T-helper 1 cell treated with Interleukin-12 subunit alpha and Interleukin-12 subunit beta and Interleukin-4 antibody, amounts not matched to agents 30 μg/mL and 1 μg/mL, for 36 hours (primary cell): ENCODE data around the gene MX2.

Source experiments
- H3K27ac Mint-ChIP-seq: one replicate; pipeline ENCODE4 v1.8.0; 2021; ENCODE audit warnings: mild to moderate bottlenecking, mixed read lengths
- H3K27me3 Mint-ChIP-seq: one replicate; pipeline ENCODE4 v1.8.0; 2021; ENCODE audit warnings: low read depth, mixed read lengths
- H3K36me3 Mint-ChIP-seq: one replicate; pipeline ENCODE4 v1.8.0; 2021; ENCODE audit warnings: low read depth, mixed read lengths
- H3K4me1 Mint-ChIP-seq: one replicate; pipeline ENCODE4 v1.8.0; 2021; ENCODE audit warnings: low read depth, mixed read lengths
- H3K4me3 Mint-ChIP-seq: one replicate; pipeline ENCODE4 v1.8.0; 2021; ENCODE audit warnings: mild to moderate bottlenecking, moderate library complexity, mixed read lengths
- H3K9me3 Mint-ChIP-seq: one replicate; pipeline ENCODE4 v1.8.0; 2021; ENCODE audit warnings: mixed read lengths

MX2 gene

DNA sequence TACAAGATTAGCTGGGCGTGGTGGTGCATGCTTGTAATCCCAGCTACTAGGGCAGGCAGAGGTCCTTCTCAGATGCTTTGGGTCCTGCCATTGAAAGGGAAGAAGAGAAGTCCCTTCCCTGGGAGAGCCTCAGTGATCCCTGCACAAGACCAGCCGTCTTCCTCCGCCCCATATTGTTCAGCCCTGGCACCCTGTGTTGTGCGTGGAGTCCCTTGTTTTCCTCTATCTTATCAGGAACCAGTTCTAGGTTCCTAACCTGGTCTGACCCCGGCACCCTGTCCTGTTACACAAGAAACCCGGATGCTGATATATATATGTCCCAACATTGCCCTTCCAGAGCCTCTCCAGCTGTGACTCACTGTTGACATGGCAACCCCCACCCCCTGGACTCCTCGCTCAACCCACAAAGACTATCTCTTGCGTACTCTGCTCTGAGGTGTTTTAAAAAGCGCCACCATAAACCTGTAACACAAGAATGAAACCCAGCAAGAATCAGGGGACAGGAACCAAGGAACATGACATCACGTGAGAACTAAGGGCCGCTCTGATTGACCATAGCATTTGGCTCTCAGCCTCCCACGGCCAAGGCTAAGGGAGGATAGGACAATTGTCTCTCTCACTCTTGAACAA is 4.8 kb downstream of the MX2 start:
- no peak overlapping the region for H3K4me3 Mint-ChIP-seq

GRCh38 chr21:41367301-41367944 is 5.6 kb downstream of the MX2 start:
- Mint-ChIP-seq H3K36me3 (peaks cover 46% of the 10 kb centered on the region), H3K4me1 (peaks cover 71% of the 10 kb centered on the region), H3K9me3 (no peaks in the 10 kb centered on the region), H3K4me3 (no peak overlapping the region), H3K27me3 (no peaks in the 10 kb centered on the region), H3K27ac (peak overlapping the region; percentile 23)

More for the DNA sequence above, 4.8 kb downstream of the MX2 start:
- H3K4me1 Mint-ChIP-seq, result peaks cover 77% of the 10 kb centered on the region
- H3K9me3 Mint-ChIP-seq, result no peaks in the 10 kb centered on the region
- no peaks in the 10 kb centered on the region for H3K27me3 Mint-ChIP-seq
- no peak overlapping the region for H3K27ac Mint-ChIP-seq
- peaks cover 49% of the 10 kb centered on the region for H3K36me3 Mint-ChIP-seq

DNA sequence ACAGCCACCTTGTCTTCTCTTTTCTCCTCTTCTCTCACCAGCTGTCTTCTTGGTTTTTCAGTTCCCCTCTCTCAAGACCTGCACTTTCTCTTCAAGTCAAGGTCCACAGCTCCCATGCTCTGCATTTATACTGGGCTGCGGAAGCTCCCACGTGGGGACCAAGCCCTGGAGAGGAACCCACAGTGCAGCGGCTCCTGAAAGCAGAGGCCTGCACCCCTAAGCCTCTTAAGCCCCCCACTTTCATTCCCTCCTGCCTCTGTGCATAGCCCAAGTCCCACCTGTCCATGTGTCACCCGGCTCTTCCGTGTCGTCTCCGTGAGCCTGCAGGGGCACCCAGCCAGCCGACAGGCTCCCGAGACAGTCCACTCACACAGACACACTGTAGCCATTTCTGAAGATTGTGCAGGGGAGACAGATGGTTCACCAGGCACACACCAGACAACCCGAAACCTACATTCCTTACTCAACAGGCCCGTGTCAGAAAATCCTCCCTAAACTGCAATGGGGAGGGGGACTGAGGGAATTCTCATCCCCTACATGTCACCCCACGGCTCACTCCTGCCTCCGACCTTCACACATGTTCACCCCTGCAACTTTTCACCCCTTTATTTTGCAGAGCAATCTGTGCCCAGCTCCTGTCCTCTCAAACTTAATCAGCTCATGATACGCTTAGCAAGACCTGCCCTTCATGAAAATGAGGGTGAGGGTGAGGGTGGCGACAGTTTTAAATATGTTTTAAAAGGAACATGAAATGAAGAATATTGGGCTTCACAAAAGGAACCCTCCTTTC is 6.3 kb downstream of the MX2 start:
- no peak overlapping the region for H3K4me3 Mint-ChIP-seq
- peaks cover 71% of the 10 kb centered on the region for H3K4me1 Mint-ChIP-seq
- peaks cover 42% of the 10 kb centered on the region for H3K36me3 Mint-ChIP-seq
- peak overlapping the region; percentile 23 for H3K27ac Mint-ChIP-seq
- no peaks in the 10 kb centered on the region for H3K9me3 Mint-ChIP-seq
- no peaks in the 10 kb centered on the region for H3K27me3 Mint-ChIP-seq

- H3K27ac Mint-ChIP-seq, result peak overlapping the region; percentile 83
- H3K4me1 Mint-ChIP-seq, result peaks cover 67% of the 10 kb centered on the region
- H3K27me3 Mint-ChIP-seq, result no peaks in the 10 kb centered on the region
- H3K36me3 Mint-ChIP-seq, result peaks cover 37% of the 10 kb centered on the region
- peak overlapping the region; percentile 74 for H3K4me3 Mint-ChIP-seq
- no peaks in the 10 kb centered on the region for H3K9me3 Mint-ChIP-seq
Measured at GRCh38 chr21:41368735-41369104, 6.9 kb downstream of the MX2 start.

DNA sequence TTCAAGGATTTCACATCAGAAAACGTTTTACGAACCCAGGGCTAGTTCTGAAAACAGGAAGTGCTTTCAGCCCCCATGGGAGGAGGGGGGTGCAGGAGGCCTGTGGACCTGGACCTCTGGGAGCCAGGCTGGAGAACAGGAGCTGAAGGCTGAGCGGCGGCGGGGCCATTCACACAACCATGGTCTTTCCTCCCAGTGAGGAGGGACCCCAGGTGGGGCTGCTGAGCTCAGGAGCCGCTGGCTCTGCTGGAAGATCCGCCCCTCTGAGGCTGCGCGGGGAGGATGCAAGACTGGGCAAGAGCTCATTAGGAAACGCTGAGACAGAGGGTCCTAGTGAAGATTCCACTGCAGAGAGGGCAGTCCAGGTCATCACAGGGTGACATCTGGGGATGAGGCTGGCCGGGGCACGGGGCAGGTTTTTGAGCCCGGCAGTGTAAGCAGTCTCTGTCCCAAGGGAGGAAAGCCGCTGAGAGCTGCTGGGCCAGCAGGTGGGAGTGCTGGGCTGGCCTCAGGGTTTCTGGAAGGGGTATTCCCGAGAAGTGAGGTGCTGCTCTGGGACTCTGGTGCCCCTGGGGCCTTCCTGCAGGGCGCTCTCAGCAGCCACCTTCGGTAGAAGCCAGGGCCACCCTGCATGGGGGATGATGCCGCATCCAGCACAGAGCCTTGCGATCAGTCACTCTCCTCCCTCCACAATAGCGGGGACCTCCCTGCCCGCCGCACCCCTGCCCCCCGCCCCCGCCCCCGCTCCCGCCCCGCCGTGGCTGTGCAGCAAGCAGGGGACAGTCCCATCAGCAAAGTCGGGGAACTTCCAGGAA is 7.5 kb downstream of the MX2 start:
- no peaks in the 10 kb centered on the region for H3K9me3 Mint-ChIP-seq
- no peaks in the 10 kb centered on the region for H3K27me3 Mint-ChIP-seq
- H3K4me3 Mint-ChIP-seq, result peak overlapping the region; percentile 74
- peaks cover 36% of the 10 kb centered on the region for H3K36me3 Mint-ChIP-seq
- H3K4me1 Mint-ChIP-seq, result peaks cover 65% of the 10 kb centered on the region
- H3K27ac Mint-ChIP-seq, result peak overlapping the region; percentile 83

DNA sequence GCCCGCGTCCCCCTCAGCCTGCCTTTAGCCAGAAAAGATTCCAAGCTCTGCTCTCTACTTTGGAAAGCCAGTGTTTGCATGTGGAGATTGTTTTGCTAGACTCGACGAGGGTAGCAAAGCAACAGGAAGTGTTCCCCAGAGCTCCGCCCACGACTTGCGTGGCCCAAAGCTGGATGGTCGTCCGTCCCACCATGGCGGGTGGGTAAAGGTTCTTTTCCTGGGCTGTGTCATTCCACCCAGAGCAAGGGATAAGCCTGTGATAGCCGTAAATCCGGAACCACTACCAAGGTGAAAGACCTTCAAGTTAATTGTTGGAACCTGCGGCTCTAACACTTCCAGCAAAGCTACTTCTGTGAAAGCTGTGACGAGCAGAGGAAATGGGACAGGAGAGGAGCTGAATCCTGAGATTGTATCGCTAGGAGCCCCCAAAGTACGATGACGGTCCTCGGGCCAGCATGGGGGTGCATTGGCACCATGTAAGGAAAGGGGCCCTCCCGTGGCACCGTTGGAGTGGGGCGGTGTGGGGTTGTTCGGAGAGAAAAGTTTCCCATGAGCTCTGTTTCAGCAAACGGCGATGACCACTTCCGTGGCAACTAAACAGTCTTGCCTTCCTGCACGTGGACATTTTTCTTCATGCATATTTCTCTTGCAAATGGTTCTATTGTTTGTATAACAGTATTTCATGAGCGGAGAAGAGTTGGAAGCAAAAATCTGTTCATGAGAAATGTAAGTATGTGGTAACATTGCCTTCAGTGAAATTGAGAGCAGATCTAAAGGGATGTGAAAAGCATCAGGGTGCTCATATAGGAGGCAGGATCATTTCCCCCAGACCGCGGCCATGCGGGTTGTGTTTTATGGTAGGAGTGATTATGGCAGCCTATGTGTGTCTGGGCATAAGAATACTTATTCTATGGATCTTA is 8.4 kb downstream of the MX2 start:
- peak overlapping the region; percentile 83 for H3K27ac Mint-ChIP-seq
- no peaks in the 10 kb centered on the region for H3K27me3 Mint-ChIP-seq
- peaks cover 34% of the 10 kb centered on the region for H3K36me3 Mint-ChIP-seq
- no peaks in the 10 kb centered on the region for H3K9me3 Mint-ChIP-seq
- H3K4me3 Mint-ChIP-seq, result peak overlapping the region; percentile 58
- peaks cover 65% of the 10 kb centered on the region for H3K4me1 Mint-ChIP-seq

DNA sequence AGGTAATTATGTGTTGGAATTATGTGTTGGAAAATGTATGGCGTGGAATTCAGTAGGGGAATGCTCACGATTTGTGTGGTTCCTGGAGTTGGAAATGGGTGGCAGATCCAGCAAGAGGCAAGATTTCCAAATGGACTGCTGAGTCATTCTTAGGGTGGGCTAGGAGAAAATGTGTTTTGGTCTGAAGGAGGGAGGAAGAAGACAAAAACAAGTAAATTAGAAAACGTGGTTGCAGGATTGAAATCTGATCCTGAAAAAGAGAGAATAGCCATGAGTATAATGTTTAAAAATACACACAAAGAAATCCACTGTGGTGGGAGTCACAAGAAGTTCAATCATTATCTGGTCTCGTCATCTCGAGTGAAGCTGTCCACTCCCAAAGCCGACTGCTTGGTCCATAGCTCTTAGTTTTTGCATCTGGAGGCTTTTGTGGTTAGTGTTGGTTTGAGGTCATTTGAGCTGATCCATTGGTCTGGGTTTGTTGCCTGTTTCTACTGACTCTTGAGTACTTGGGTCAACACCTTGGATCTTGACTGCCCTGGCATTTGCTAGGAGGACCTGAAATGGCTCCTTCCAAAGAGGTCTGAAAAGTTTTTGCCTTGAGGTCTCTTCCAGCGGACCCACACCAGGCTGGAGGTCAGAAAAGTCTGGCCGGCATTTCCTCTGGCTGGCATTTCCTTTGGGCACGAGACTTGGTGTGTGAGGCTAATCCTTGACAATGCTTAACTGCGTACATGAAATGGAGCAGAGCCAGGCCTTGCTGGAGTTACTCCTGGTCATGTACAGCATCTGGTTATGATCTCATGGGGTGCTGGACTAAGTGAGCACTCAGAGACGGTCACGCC is 9.2 kb downstream of the MX2 start:
- H3K36me3 Mint-ChIP-seq, result peaks cover 25% of the 10 kb centered on the region
- H3K27me3 Mint-ChIP-seq, result no peaks in the 10 kb centered on the region
- peak overlapping the region; percentile 58 for H3K4me3 Mint-ChIP-seq
- peaks cover 58% of the 10 kb centered on the region for H3K4me1 Mint-ChIP-seq
- no peaks in the 10 kb centered on the region for H3K9me3 Mint-ChIP-seq
- peak overlapping the region; percentile 83 for H3K27ac Mint-ChIP-seq

GRCh38 chr21:41371685-41372030 is 9.8 kb downstream of the MX2 start:
- Mint-ChIP-seq H3K27ac (no peak overlapping the region), H3K4me3 (no peak overlapping the region), H3K4me1 (peaks cover 52% of the 10 kb centered on the region), H3K27me3 (no peaks in the 10 kb centered on the region), H3K9me3 (no peaks in the 10 kb centered on the region), H3K36me3 (peaks cover 27% of the 10 kb centered on the region)

GRCh38 chr21:41373253-41373652 is 11.4 kb downstream of the MX2 start:
- no peaks in the 10 kb centered on the region for H3K27me3 Mint-ChIP-seq
- H3K4me1 Mint-ChIP-seq, result peaks cover 46% of the 10 kb centered on the region
- no peaks in the 10 kb centered on the region for H3K9me3 Mint-ChIP-seq
- no peak overlapping the region for H3K4me3 Mint-ChIP-seq
- H3K27ac Mint-ChIP-seq, result no peak overlapping the region
- H3K36me3 Mint-ChIP-seq, result peaks cover 25% of the 10 kb centered on the region

DNA sequence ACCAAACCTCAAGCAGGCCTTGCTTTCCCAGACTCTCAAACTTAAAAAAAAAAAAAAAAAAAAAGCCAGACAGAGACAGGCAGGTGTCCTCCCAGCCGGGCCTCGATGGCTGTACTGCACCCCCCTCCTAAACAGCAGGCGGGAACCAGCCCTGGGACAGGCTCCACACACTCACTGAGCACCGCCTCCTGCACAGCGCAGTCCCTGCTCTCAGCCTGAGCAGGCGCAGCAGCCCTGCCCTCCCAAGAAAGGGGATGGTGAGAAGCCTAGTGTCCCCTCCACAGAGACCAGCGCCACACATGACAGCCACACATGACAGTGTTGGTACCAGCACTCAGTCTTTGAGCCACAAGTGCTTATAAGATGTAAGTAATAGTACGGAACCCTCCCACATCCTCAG is 11.9 kb downstream of the MX2 start:
- H3K4me1 Mint-ChIP-seq, result peaks cover 41% of the 10 kb centered on the region
- no peaks in the 10 kb centered on the region for H3K27me3 Mint-ChIP-seq
- no peaks in the 10 kb centered on the region for H3K9me3 Mint-ChIP-seq
- H3K36me3 Mint-ChIP-seq, result peaks cover 25% of the 10 kb centered on the region
- H3K4me3 Mint-ChIP-seq, result no peak overlapping the region
- no peak overlapping the region for H3K27ac Mint-ChIP-seq

DNA sequence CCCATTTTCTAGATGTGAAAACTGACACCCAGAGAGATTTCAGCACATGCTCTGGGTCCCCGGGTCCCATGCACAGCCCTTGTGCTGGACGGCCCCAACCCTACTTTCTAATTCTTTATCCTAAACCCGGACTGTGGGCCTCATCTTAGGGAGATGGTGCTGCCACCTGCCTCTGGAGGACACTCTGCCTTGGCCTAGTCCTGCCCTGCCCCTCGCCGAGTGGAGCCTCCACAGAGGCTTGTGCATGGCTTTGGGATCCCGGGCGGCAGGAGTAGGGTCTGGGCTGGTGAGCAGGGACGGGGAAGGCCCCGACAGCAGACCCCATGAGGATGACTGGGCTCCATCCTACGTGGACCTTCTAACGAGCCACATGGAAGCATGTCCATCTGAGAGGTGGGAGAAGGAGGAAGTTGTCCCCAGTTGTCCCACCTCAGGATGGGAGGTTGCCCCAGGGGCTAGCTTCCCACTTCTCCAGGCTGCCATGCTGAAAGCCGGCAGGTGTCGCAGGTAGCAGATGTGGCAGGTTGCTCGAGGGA is 12.4 kb downstream of the MX2 start:
- H3K36me3 Mint-ChIP-seq, result peaks cover 25% of the 10 kb centered on the region
- H3K4me1 Mint-ChIP-seq, result peaks cover 37% of the 10 kb centered on the region
- H3K27me3 Mint-ChIP-seq, result no peaks in the 10 kb centered on the region
- no peaks in the 10 kb centered on the region for H3K9me3 Mint-ChIP-seq
- H3K4me3 Mint-ChIP-seq, result no peak overlapping the region
- no peak overlapping the region for H3K27ac Mint-ChIP-seq

DNA sequence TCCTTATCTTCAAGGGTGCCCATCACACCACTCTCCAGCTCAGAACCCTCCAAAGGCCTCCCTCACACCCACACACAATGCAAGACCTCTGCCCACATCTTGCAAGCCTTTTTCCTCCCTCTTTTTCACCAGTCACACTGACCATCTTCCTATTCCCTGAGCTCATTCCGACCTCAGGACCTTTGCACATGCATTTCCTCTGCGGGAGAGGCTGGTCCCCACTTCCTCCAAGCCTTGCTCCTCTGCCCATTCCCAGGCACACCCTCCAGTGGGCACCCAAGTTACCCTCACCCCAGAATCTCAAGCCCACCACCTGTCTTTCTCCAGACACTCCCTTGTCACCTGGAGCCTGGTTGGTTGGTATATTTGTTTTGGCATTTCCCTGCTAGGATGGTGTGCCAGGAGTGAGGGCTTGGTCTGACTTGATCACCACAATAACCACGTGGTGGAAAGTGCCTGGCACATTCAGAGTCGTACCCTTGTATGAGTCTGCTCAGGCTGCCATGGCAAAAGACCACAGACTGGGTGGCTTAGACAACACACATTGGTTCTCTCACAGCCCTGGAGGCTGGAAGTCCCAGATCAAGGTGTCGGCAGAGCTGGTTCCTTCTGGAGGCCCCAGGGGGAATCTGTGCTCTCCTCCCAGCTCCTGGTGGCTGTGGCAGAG is 13.2 kb downstream of the MX2 start:
- H3K9me3 Mint-ChIP-seq, result no peaks in the 10 kb centered on the region
- H3K4me3 Mint-ChIP-seq, result no peak overlapping the region
- no peaks in the 10 kb centered on the region for H3K27me3 Mint-ChIP-seq
- H3K27ac Mint-ChIP-seq, result peak overlapping the region; percentile 4
- H3K4me1 Mint-ChIP-seq, result peaks cover 33% of the 10 kb centered on the region
- H3K36me3 Mint-ChIP-seq, result peaks cover 23% of the 10 kb centered on the region
